K562 (cell line): ENCODE data around the gene CTBP2. TPM values are rescaled to one million over a fixed set of nuclear protein-coding genes. Genes with fewer than 3 reads are reported as not detected.

ENCODE experiments used
- ATAC-seq: fragments of 200-7000 bp; cut with Tn5 transposase; 3 replicates; pipeline ENCODE4 v1.9.1; 2020; ENCODE audit warnings: moderate library complexity
- BruUV-seq: library from RNA; stranded (reverse); fragments of 400-500 nt; replicated peaks from 2 replicates; lab custom pipeline; 2021; lab: Mats Ljungman, UMichigan
- CTCF ChIA-PET: fragments of 300-600 bp; formaldehyde crosslinking; extraction: SDS; loops from one replicate; lab custom pipeline; 2021; ENCODE audit warnings: low intra/inter-chr PET ratio; lab: Yijun Ruan, JAX
- POLR2A ChIA-PET: fragments of 300-600, 350-650 bp; sonication (Branson Sonifier 250); formaldehyde crosslinking; extraction: SDS; loops from one replicate; lab custom pipeline; 2021; ENCODE audit warnings: antibody characterized with exemption, inconsistent platforms; lab: Yijun Ruan, JAX
- DNase-seq, 4 experiments: peaks; one replicate each; pipeline versions ENCODE4 v3.0.0 to v3.0.0-alpha.2; 2011 to 2018; ENCODE audit warnings: low spot score in 3 of 4, mixed read lengths in 3 of 4; ENCODE audit errors: extremely low read depth in 1 of 4
- FAIRE-seq: peaks from 2 replicates; lab custom pipeline; 2011; peaks lifted over from hg19 to GRCh38; lab: Jason Lieb, UNC
- H2AFZ ChIP-seq: 2 replicates; pipeline ENCODE4 v1.6.0; 2011; ENCODE audit warnings: low read depth, low read length, control low read depth, inconsistent platforms
- H3K27ac ChIP-seq: fragments of 200-600 bp; 3 replicates; pipeline ENCODE4 v1.8.0; 2011; ENCODE audit warnings: low read depth, mild to moderate bottlenecking, control low read depth, inconsistent platforms, low read length, moderate library complexity, mixed read lengths; ENCODE audit errors: extremely low read depth
- H3K27me3 ChIP-seq, 2 experiments: fragments of 300-600 bp in 1 of 2; 2 replicates in 1 of 2; 3 replicates in 1 of 2; pipeline versions ENCODE4 v1.6.0 to v1.8.0; 2011; ENCODE audit warnings: inconsistent platforms in 2 of 2, low read length in 2 of 2, mild to moderate bottlenecking in 1 of 2, mixed read lengths in 1 of 2, moderate library complexity in 1 of 2; ENCODE audit not compliant: control insufficient read depth in 2 of 2, insufficient read depth in 2 of 2
- H3K36me3 ChIP-seq: fragments of 300-600 bp; 3 replicates; pipeline ENCODE4 v1.8.0; 2011; ENCODE audit warnings: mild to moderate bottlenecking, low read length, inconsistent platforms; ENCODE audit not compliant: control insufficient read depth, insufficient read depth
- H3K4me1 ChIP-seq, 2 experiments: fragments of 200-600 bp in 1 of 2; replicated peaks in 1 of 2; 2 replicates in 1 of 2; 3 replicates in 1 of 2; pipeline versions ENCODE4 v1.5.1 to v1.8.0; 2011; ENCODE audit warnings: inconsistent platforms in 2 of 2, low read length in 2 of 2, mild to moderate bottlenecking in 1 of 2, mixed read lengths in 1 of 2, moderate library complexity in 1 of 2; ENCODE audit not compliant: control insufficient read depth in 2 of 2, insufficient read depth in 2 of 2
- H3K4me2 ChIP-seq: 2 replicates; pipeline ENCODE4 v1.6.1; 2011; ENCODE audit warnings: low read length, control low read depth, inconsistent platforms, mixed read lengths; ENCODE audit not compliant: insufficient read depth
- H3K4me3 ChIP-seq: fragments of 200-600 bp; sonication (generic), shearing (Covaris generic); 2 replicates; pipeline ENCODE4 v1.5.1; 2016; ENCODE audit warnings: control low read depth, inconsistent platforms
- H3K79me2 ChIP-seq: fragments of 200-600 bp; 3 replicates; pipeline ENCODE4 v1.8.0; 2011; ENCODE audit warnings: low read length, inconsistent platforms; ENCODE audit not compliant: control insufficient read depth, insufficient read depth
- H3K9ac ChIP-seq, 2 experiments: 2 replicates each; pipeline versions ENCODE4 v1.6.0 to v1.6.1; 2011; ENCODE audit warnings: low read depth in 2 of 2, low read length in 2 of 2, control low read depth in 1 of 2, inconsistent platforms in 1 of 2, mild to moderate bottlenecking in 1 of 2, mixed read lengths in 1 of 2; ENCODE audit not compliant: insufficient read depth in 1 of 2
- H3K9me1 ChIP-seq: one replicate; pipeline ENCODE4 v1.6.0; 2011; ENCODE audit warnings: inconsistent platforms, mild to moderate bottlenecking, low read length, moderate library complexity; ENCODE audit not compliant: control insufficient read depth, insufficient read depth
- H3K9me3 ChIP-seq: replicated peaks from 2 replicates; pipeline ENCODE4 v1.5.1; 2011; ENCODE audit warnings: low read depth, low read length, inconsistent platforms; ENCODE audit not compliant: control insufficient read depth, insufficient read depth
- H4K20me1 ChIP-seq: replicated peaks from 2 replicates; pipeline ENCODE4 v1.6.1; 2011; ENCODE audit warnings: low read length, inconsistent platforms, mixed read lengths; ENCODE audit not compliant: control insufficient read depth, insufficient read depth
- BRCA1 ChIP-seq, 2 experiments: fragments of 450-650 bp in 1 of 2; sonication (generic) in 1 of 2; formaldehyde crosslinking in 1 of 2; IDR thresholded peaks; 2 replicates each; pipeline versions ENCODE4 v1.5.0 to v1.6.1; 2017 to 2020; ENCODE audit warnings: mild to moderate bottlenecking in 1 of 2, missing genetic modification reagents in 1 of 2
- FOXA1 ChIP-seq: fragments of 450-650 bp; IDR thresholded peaks from 2 replicates; pipeline ENCODE4 v1.6.1; 2016; ENCODE audit warnings: mild to moderate bottlenecking, borderline replicate concordance
- KDM4B ChIP-seq, 2 experiments: fragments of 450-650 bp in 1 of 2; sonication (generic) in 1 of 2; IDR thresholded peaks; 2 replicates each; pipeline ENCODE4 v1.6.1; 2016 to 2017; ENCODE audit warnings: borderline replicate concordance in 2 of 2, antibody characterized with exemption in 1 of 2, low read depth in 1 of 2, mild to moderate bottlenecking in 1 of 2
- SRSF3 ChIP-seq: fragments of 200-400 bp; formaldehyde crosslinking; IDR thresholded peaks from 2 replicates; pipeline ENCODE4 v1.6.1; 2016; ENCODE audit warnings: mild to moderate bottlenecking, low read length, moderate library complexity; ENCODE audit not compliant: insufficient read depth
- ZKSCAN8 ChIP-seq: fragments of 200-800 bp; sonication (Bioruptor generic); IDR thresholded peaks from 2 replicates; pipeline ENCODE4 v1.6.1; 2016; ENCODE audit warnings: missing genetic modification characterization, missing compliant biosample characterization
- ZNF324 ChIP-seq: fragments of 250-450 bp; sonication (Bioruptor Pico); IDR thresholded peaks from 2 replicates; pipeline ENCODE4 v1.4.0; 2020; ENCODE audit warnings: mild to moderate bottlenecking
- WGBS: fragments of 100-300 bp; shearing (Covaris generic); methylation state at CpG from one replicate; pipeline ENCODE4 v1.1.6; 2016; ENCODE audit warnings: low coverage, mixed read lengths; ENCODE audit not compliant: insufficient coverage; ENCODE audit errors: missing lambda C conversion rate; 5-methylcytosine and 5-hydroxymethylcytosine counted together
- in situ Hi-C: fragments of 300-500 bp; cut with MboI; formaldehyde crosslinking; loops from 4 replicates; pipeline ENCODE4 v1.15.0; 2018; ENCODE audit warnings: inconsistent platforms, mixed read lengths
- intact Hi-C: fragments of 100-400 bp; cut with micrococcal nuclease; formaldehyde crosslinking; loops from 2 replicates; pipeline ENCODE4 v1.14.2; 2022
- polyA plus RNA-seq, 8 experiments: library from polyadenylated mRNA; depleted of rRNA in 4 of 8; stranded (reverse) in 5 of 8; unstranded in 3 of 8; fragments of >200 nt; fragmentation: Nextera tagmentation in 2 of 8; fragmentation: Illumina TruSeq in 1 of 8; extraction: Ambion mirVana in 2 of 8; extraction: Trizol in 1 of 8; gene quantifications; 2 replicates each; pipeline versions ENCODE4 v1.2.1 to v1.2.3, GENCODE V29; 2011 to 2014; ENCODE audit warnings: inconsistent platforms in 1 of 8, missing spikeins in 1 of 8
- total RNA-seq, 7 experiments: library from RNA; depleted of rRNA in 6 of 7; stranded (reverse); fragments of >200 nt in 6 of 7; fragmentation: Illumina TruSeq in 2 of 7; extraction: Trizol in 2 of 7; gene quantifications; 2 replicates each; pipeline versions ENCODE4 v1.2.1 to v1.2.3, GENCODE V29; 2011 to 2021; ENCODE audit warnings: low replicate concordance in 1 of 7
- TF ChIP-seq, protein P1 (sequence below): fragments of 250-450 bp; sonication (Bioruptor Pico); IDR thresholded peaks from 2 replicates; pipeline ENCODE4 v1.4.0; 2020; ENCODE audit warnings: mild to moderate bottlenecking, moderate library complexity

CTBP2 gene
- total and polyA plus RNA-seq, 9 of the 15 experiments (the other 6 are each of a cell fraction or from before 2014, with no cell fraction given), result 1.3 to 8.8 (median 5.1) TPM

DNA sequence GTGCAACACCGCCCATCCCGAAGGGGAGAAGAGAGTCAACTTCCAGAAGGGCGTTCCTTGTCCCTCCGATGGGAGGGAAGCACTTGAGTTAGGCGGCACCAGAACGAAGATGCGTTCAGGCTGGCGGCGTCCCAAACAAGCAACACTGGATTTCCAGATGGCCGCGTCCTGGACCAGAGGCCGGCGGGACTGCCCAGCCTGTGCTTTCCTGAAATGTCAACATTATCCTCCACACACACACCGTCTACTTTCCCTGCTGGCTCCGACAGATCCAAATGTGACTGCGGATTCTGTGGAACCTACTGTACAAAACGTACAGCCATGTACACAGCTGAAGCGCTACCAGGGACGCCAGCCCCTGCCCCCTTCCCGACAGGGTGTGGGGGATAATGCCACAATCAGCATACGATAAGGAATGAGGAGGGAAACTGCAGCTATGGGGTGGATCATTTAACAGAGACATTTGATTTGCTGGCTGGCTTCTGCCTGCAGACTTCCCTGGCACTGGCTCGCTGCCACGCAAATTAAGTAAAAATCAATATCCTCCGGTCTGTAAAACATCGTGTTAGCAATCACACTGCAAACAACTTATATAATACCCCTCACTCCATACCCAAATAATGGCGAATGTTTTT, 136.4 kb downstream of the CTBP2 start:
- no peaks in the 10 kb centered on the region for H3K9me1 ChIP-seq
- no peak for FAIRE-seq
- H2AFZ ChIP-seq, result no peak overlapping the region
- no peaks in the 10 kb centered on the region for H3K79me2 ChIP-seq
- H3K27ac ChIP-seq, result no peak overlapping the region
- no peak for DNase-seq
- intact Hi-C loops, result no loop called here
- H3K4me2 ChIP-seq, result no peak overlapping the region
- H3K36me3 ChIP-seq, result no peaks in the 10 kb centered on the region
- no peaks in the 10 kb centered on the region for H3K27me3 ChIP-seq
- no peak for ATAC-seq
- in situ Hi-C loops, result no loop called here
- WGBS, result no CpG with 5 or more reads among the region's 26 CpGs
- no peak overlapping the region for H3K4me3 ChIP-seq
- no peak for TF ChIP-seq ZNF324 (CRISPR knock-in tag)
- TF ChIP-seq KDM4B (IDR thresholded peaks at IDR 0.05; ENCODE audit: borderline replicate concordance in 2 of 2, low read depth in 1 of 2), result no peak
- no peak for TF ChIP-seq SRSF3
- TF ChIP-seq, protein P1, sequence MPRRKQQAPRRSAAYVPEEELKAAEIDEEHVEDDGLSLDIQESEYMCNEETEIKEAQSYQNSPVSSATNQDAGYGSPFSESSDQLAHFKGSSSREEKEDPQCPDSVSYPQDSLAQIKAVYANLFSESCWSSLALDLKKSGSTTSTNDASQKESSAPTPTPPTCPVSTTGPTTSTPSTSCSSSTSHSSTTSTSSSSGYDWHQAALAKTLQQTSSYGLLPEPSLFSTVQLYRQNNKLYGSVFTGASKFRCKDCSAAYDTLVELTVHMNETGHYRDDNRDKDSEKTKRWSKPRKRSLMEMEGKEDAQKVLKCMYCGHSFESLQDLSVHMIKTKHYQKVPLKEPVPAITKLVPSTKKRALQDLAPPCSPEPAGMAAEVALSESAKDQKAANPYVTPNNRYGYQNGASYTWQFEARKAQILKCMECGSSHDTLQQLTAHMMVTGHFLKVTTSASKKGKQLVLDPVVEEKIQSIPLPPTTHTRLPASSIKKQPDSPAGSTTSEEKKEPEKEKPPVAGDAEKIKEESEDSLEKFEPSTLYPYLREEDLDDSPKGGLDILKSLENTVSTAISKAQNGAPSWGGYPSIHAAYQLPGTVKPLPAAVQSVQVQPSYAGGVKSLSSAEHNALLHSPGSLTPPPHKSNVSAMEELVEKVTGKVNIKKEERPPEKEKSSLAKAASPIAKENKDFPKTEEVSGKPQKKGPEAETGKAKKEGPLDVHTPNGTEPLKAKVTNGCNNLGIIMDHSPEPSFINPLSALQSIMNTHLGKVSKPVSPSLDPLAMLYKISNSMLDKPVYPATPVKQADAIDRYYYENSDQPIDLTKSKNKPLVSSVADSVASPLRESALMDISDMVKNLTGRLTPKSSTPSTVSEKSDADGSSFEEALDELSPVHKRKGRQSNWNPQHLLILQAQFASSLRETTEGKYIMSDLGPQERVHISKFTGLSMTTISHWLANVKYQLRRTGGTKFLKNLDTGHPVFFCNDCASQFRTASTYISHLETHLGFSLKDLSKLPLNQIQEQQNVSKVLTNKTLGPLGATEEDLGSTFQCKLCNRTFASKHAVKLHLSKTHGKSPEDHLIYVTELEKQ (CRISPR knock-in tag), result no peak
- TF ChIP-seq BRCA1 (IDR thresholded peaks at IDR 0.05), result no peak
- TF ChIP-seq BRCA1 (CRISPR knock-in tag; IDR thresholded peaks at IDR 0.05), result no peak
- no peak for TF ChIP-seq FOXA1
- no peak for TF ChIP-seq ZKSCAN8
- H3K9ac ChIP-seq, result no peak overlapping the region
- ChIA-PET CTCF (no interaction called here), POLR2A (no interaction called here)
- BruUV-seq, result no TSS peak
- H4K20me1 ChIP-seq, result no peaks in the 10 kb centered on the region
- H3K9me3 ChIP-seq, result no peaks in the 10 kb centered on the region
- H3K4me1 ChIP-seq, result no peaks in the 10 kb centered on the region
